ENCODE data around the gene TMEM52. TPM values are rescaled to one million over a fixed set of nuclear protein-coding genes. Genes with fewer than 3 reads are reported as not detected.

Gene TMEM52
- total RNA-seq (1 to 10 TPM in 1 of 2 experiments, under 1 TPM in 1; 0.94 to 1.4 TPM), polyA plus RNA-seq (0.32 TPM)

- Histone ChIP-seq H3K4me3 (ENCODE audit: low read length) (peak within 1 kb of the TSS; percentile 51), H3K4me1 (ENCODE audit: insufficient read depth, low read length) (peaks cover 18% of the 10 kb centered on the region), H3K9me3 (ENCODE audit: low read length) (no peaks in the 10 kb centered on the region), H3K36me3 (ENCODE audit: insufficient read depth, low read length) (no peaks in the 10 kb centered on the region), H3K27me3 (ENCODE audit: insufficient read depth, low read length, poor library complexity, severe bottlenecking) (no peaks in the 10 kb centered on the region), H3K27ac (ENCODE audit: low read depth, low read length) (no peak within 1 kb of the TSS)
- Mint-ChIP-seq H3K27me3 (peaks cover 0 to 1% of the 10 kb centered on the region in 2 donors), H3K27ac (peak within 1 kb of the TSS; percentile 26 to 94 (median 71)), H3K4me1 (peaks cover 0 to 8% (median 3%) of the 10 kb centered on the region in 3 donors), H3K4me3 (peak within 1 kb of the TSS; percentile 60 to 75 (median 69)), H3K9me3 (no peaks in the 10 kb centered on the region), H3K36me3 (no peaks in the 10 kb centered on the region)
- ChIA-PET CTCF (interaction anchor here (1.0 to 1.3 kb wide), 2 partner anchors 10 to 126 kb away, joined by 3 to 4 read pairs; no protein-coding TSS in a partner anchor), POLR2A (no interaction called here)
- DNase-seq: no peak
Measured at GRCh38 chr1:1918901-1919303, at the start of gene TMEM52. TSS of gene TMEM52 (minus strand) at chr1:1919279. CDS start at chr1:1919265, 14 bp downstream.

- H3K36me3 ChIP-seq (ENCODE audit: insufficient read depth, low read length): no peaks in the 10 kb centered on the region
- CTCF ChIA-PET: interaction anchor here (1.4 kb wide), 1 partner anchor 8 kb away, joined by 3 read pairs; no protein-coding TSS in a partner anchor
Measured at GRCh38 chr1:1967879-1968278, 48.8 kb upstream of the TMEM52 start.

GRCh38 chr1:1967151-1967550, 48.1 kb upstream of the TMEM52 start:
- CTCF ChIA-PET: no interaction called here
- no peaks in the 10 kb centered on the region for H3K36me3 ChIP-seq (ENCODE audit: insufficient read depth, low read length)
- Mint-ChIP-seq H3K4me3 (no peak overlapping the region), H3K36me3 (peaks cover 0 to 2% (median 0%) of the 10 kb centered on the region in 3 donors), H3K4me1 (no peaks in the 10 kb centered on the region), H3K9me3 (peaks cover 0 to 2% (median 0%) of the 10 kb centered on the region in 5 donors), H3K27me3 (peaks cover 4 to 7% of the 10 kb centered on the region in 2 donors), H3K27ac (no peak overlapping the region)
- H3K4me3 ChIP-seq (ENCODE audit: low read length): no peak overlapping the region
- H3K27ac ChIP-seq (ENCODE audit: low read depth, low read length): no peak overlapping the region
- H3K4me1 ChIP-seq (ENCODE audit: insufficient read depth, low read length): no peaks in the 10 kb centered on the region
- POLR2A ChIA-PET: no interaction called here
- H3K27me3 ChIP-seq (ENCODE audit: insufficient read depth, low read length, poor library complexity, severe bottlenecking): no peaks in the 10 kb centered on the region
- H3K9me3 ChIP-seq (ENCODE audit: low read length): no peaks in the 10 kb centered on the region
- DNase-seq: no peak

More at GRCh38 chr1:1967879-1968278, 48.8 kb upstream of the TMEM52 start:
- Mint-ChIP-seq H3K4me3 (no peak overlapping the region), H3K27me3 (peaks cover 2 to 7% of the 10 kb centered on the region in 2 donors), H3K36me3 (peaks cover 0 to 2% (median 0%) of the 10 kb centered on the region in 3 donors), H3K27ac (peak overlapping the region in 1 of 8 donors; percentile 11), H3K4me1 (no peaks in the 10 kb centered on the region), H3K9me3 (no peaks in the 10 kb centered on the region)
- H3K9me3 ChIP-seq (ENCODE audit: low read length): no peaks in the 10 kb centered on the region
- H3K27me3 ChIP-seq (ENCODE audit: insufficient read depth, low read length, poor library complexity, severe bottlenecking): no peaks in the 10 kb centered on the region
- H3K4me3 ChIP-seq (ENCODE audit: low read length): no peak overlapping the region
- H3K4me1 ChIP-seq (ENCODE audit: insufficient read depth, low read length): no peaks in the 10 kb centered on the region
- POLR2A ChIA-PET: no interaction called here
- DNase-seq: no peak
- no peak overlapping the region for H3K27ac ChIP-seq (ENCODE audit: low read depth, low read length)

GRCh38 chr1:1966071-1966740, 47.1 kb upstream of the TMEM52 start:
- Mint-ChIP-seq H3K4me3 (no peak overlapping the region), H3K27me3 (peaks cover 5 to 15% of the 10 kb centered on the region in 2 donors), H3K36me3 (peaks cover 0 to 2% (median 0%) of the 10 kb centered on the region in 3 donors), H3K9me3 (peaks cover 0 to 4% (median 0%) of the 10 kb centered on the region in 5 donors), H3K27ac (no peak overlapping the region), H3K4me1 (no peaks in the 10 kb centered on the region)
- H3K4me1 ChIP-seq (ENCODE audit: insufficient read depth, low read length): no peaks in the 10 kb centered on the region
- H3K36me3 ChIP-seq (ENCODE audit: insufficient read depth, low read length): no peaks in the 10 kb centered on the region
- CTCF ChIA-PET: interaction anchor here (1.3 kb wide), 1 partner anchor 16 kb away, joined by 3 read pairs; no protein-coding TSS in a partner anchor
- no peak overlapping the region for H3K4me3 ChIP-seq (ENCODE audit: low read length)
- no peak for DNase-seq
- no peaks in the 10 kb centered on the region for H3K9me3 ChIP-seq (ENCODE audit: low read length)
- POLR2A ChIA-PET: no interaction called here
- no peaks in the 10 kb centered on the region for H3K27me3 ChIP-seq (ENCODE audit: insufficient read depth, low read length, poor library complexity, severe bottlenecking)
- H3K27ac ChIP-seq (ENCODE audit: low read depth, low read length): no peak overlapping the region

- no peak overlapping the region for H3K4me3 ChIP-seq (ENCODE audit: low read length)
- Mint-ChIP-seq H3K27ac (no peak overlapping the region), H3K36me3 (peaks cover 0 to 2% (median 0%) of the 10 kb centered on the region in 3 donors), H3K4me1 (no peaks in the 10 kb centered on the region), H3K4me3 (no peak overlapping the region), H3K27me3 (peaks cover 11 to 21% of the 10 kb centered on the region in 2 donors), H3K9me3 (peaks cover 0 to 4% (median 0%) of the 10 kb centered on the region in 5 donors)
- H3K27ac ChIP-seq (ENCODE audit: low read depth, low read length): no peak overlapping the region
- no peaks in the 10 kb centered on the region for H3K9me3 ChIP-seq (ENCODE audit: low read length)
- no peaks in the 10 kb centered on the region for H3K27me3 ChIP-seq (ENCODE audit: insufficient read depth, low read length, poor library complexity, severe bottlenecking)
- H3K4me1 ChIP-seq (ENCODE audit: insufficient read depth, low read length): no peaks in the 10 kb centered on the region
- no peak for DNase-seq
- ChIA-PET CTCF (interaction anchor here (1.3 kb wide), 1 partner anchor 16 kb away, joined by 3 read pairs; no protein-coding TSS in a partner anchor), POLR2A (no interaction called here)
- no peaks in the 10 kb centered on the region for H3K36me3 ChIP-seq (ENCODE audit: insufficient read depth, low read length)
Measured at GRCh38 chr1:1965546-1965945, 46.5 kb upstream of the TMEM52 start.

GRCh38 chr1:1964811-1965210, 45.7 kb upstream of the TMEM52 start:
- CTCF ChIA-PET: no interaction called here
- DNase-seq: no peak
- no peaks in the 10 kb centered on the region for H3K4me1 ChIP-seq (ENCODE audit: insufficient read depth, low read length)
- H3K9me3 Mint-ChIP-seq: peaks cover 0 to 4% (median 0%) of the 10 kb centered on the region in 5 donors
- peaks cover 0 to 2% (median 0%) of the 10 kb centered on the region in 3 donors for H3K36me3 Mint-ChIP-seq
- no peak overlapping the region for H3K27ac Mint-ChIP-seq
- POLR2A ChIA-PET: no interaction called here
- H3K27ac ChIP-seq (ENCODE audit: low read depth, low read length): no peak overlapping the region
- no peak overlapping the region for H3K4me3 ChIP-seq (ENCODE audit: low read length)
- H3K36me3 ChIP-seq (ENCODE audit: insufficient read depth, low read length): no peaks in the 10 kb centered on the region
- peaks cover 12 to 24% of the 10 kb centered on the region in 2 donors for H3K27me3 Mint-ChIP-seq
- no peaks in the 10 kb centered on the region for H3K4me1 Mint-ChIP-seq
- H3K4me3 Mint-ChIP-seq: no peak overlapping the region
- H3K27me3 ChIP-seq (ENCODE audit: insufficient read depth, low read length, poor library complexity, severe bottlenecking): peaks cover 4% of the 10 kb centered on the region
- H3K9me3 ChIP-seq (ENCODE audit: low read length): no peaks in the 10 kb centered on the region

- Histone ChIP-seq H3K4me3 (ENCODE audit: low read length) (no peak overlapping the region), H3K9me3 (ENCODE audit: low read length) (no peaks in the 10 kb centered on the region), H3K36me3 (ENCODE audit: insufficient read depth, low read length) (no peaks in the 10 kb centered on the region), H3K4me1 (ENCODE audit: insufficient read depth, low read length) (no peaks in the 10 kb centered on the region), H3K27ac (ENCODE audit: low read depth, low read length) (no peak overlapping the region), H3K27me3 (ENCODE audit: insufficient read depth, low read length, poor library complexity, severe bottlenecking) (peaks cover 5% of the 10 kb centered on the region)
- Mint-ChIP-seq H3K27ac (no peak overlapping the region), H3K9me3 (peaks cover 0 to 4% (median 0%) of the 10 kb centered on the region in 5 donors), H3K4me1 (no peaks in the 10 kb centered on the region), H3K4me3 (no peak overlapping the region), H3K27me3 (peaks cover 17 to 29% of the 10 kb centered on the region in 2 donors), H3K36me3 (peaks cover 0 to 2% (median 0%) of the 10 kb centered on the region in 3 donors)
- ChIA-PET POLR2A (no interaction called here), CTCF (no interaction called here)
- DNase-seq: no peak
Measured at GRCh38 chr1:1963570-1963969, 44.5 kb upstream of the TMEM52 start.

GRCh38 chr1:1962752-1963151, 43.7 kb upstream of the TMEM52 start:
- H3K9me3 ChIP-seq (ENCODE audit: low read length): no peaks in the 10 kb centered on the region
- Mint-ChIP-seq H3K4me3 (no peak overlapping the region), H3K9me3 (peaks cover 0 to 4% (median 0%) of the 10 kb centered on the region in 5 donors), H3K27me3 (peaks cover 19 to 36% of the 10 kb centered on the region in 2 donors), H3K4me1 (no peaks in the 10 kb centered on the region), H3K36me3 (peaks cover 0 to under 1% (median 0%) of the 10 kb centered on the region in 3 donors), H3K27ac (no peak overlapping the region)
- H3K27ac ChIP-seq (ENCODE audit: low read depth, low read length): no peak overlapping the region
- ChIA-PET POLR2A (interaction anchor here (0.7 kb wide), 1 partner anchor 1460 kb away, joined by 5 read pairs; no protein-coding TSS in a partner anchor), CTCF (no interaction called here)
- H3K4me3 ChIP-seq (ENCODE audit: low read length): no peak overlapping the region
- no peak for DNase-seq
- H3K36me3 ChIP-seq (ENCODE audit: insufficient read depth, low read length): no peaks in the 10 kb centered on the region
- H3K27me3 ChIP-seq (ENCODE audit: insufficient read depth, low read length, poor library complexity, severe bottlenecking): peaks cover 5% of the 10 kb centered on the region
- no peaks in the 10 kb centered on the region for H3K4me1 ChIP-seq (ENCODE audit: insufficient read depth, low read length)

Measured in CD8-positive, alpha-beta memory T cell (primary cell).